SIG-M5 (cell line): ENCODE measurements around the gene POLD4.
A peak's percentile ranks its signal among the peaks of the same experiment; 100 is the strongest.
"Not testable (repeated sequence)": the region's sequence is repeated elsewhere in the genome, so short reads cannot be mapped to it uniquely, and the experiment has no call there.

Experiments used
- DNase-seq: peaks from one replicate; lab custom pipeline; 2025; lab: John Stamatoyannopoulos, UW

The POLD4 gene

GRCh38 chr11:67353317-67354074 is at the start of gene POLD4:
Gene POLD4 (minus strand): TSS chr11:67353546. CDS start chr11:67353399, 147 bp downstream.
- peak; percentile 70 for DNase-seq

- DNase-seq: not testable (repeated sequence)
Measured at GRCh38 chr11:67403085-67403484, 49.7 kb upstream of the POLD4 start.

DNA sequence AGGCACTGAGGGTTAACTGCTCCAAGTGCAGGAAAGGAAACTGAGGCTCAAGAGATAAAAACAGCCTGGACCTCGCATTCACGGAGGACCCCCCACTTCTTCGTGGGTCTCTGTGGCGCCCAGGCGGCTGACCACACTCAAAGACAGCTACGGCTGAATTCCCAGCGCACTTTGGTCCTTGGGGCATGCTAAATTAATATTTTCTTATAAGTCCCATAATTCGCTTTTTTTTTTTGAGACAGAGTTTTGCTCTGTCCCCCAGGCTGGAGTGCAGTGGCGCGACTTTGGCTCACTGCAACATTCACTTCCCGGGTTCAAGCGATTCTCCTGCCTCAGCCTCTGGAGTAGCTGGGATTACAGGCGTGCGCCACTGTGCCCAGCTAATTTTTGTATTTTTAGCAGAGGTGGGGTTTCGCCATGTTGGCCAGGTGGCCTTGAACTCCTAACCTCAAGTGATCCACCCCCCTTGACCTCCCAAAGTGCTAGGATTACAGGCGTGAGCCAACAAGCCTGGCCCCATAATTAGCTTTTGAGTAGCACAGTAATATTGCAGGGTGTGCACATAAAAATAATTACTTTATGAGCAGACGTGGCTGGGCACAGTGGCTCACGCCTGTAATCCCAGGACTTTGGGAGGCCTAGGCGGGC is 49.0 kb upstream of the POLD4 start:
- DNase-seq: not testable (repeated sequence)

DNA sequence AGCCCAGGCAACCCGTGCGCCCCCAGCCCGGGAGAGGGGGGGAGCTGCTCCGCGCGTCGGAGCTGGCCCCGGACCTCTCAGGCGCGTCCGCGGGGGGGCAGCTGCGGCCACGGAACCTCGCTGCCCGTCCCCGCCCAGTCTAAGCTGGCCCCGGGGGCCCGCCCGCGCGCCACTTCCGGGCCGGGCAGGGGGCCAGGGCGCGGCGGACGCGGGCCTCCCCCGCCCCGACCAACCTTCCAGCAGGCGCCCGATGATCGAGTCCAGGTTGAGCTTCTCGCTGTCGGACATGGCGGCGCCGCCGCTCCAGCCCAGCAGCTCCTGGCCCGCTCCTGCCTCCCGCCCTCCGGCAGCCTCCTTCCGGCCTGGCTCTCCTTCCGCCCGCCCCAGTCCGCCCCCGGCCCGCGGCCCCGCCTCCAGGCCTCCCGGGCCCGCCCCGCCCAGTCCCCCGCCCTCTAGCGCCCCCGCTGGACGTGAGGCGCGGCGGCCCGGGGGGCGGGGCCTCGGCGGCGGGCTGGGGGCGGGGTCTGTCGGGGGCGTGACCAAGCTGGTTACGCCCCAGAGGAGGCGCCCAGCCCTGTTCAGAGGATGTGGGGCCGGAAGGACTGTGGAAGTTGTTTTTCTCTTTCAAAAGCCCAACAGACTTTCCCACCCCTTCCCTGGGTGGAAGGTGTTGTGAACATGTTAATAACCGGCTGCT is 48.3 kb upstream of the POLD4 start, which contains the start of gene PPP1CA:
Gene PPP1CA, minus strand, starts transcription at position 364 of the 697 bp plus-strand sequence. Its CDS starts 76 bp downstream, at position 288.
- peak; percentile 37 for DNase-seq

DNA sequence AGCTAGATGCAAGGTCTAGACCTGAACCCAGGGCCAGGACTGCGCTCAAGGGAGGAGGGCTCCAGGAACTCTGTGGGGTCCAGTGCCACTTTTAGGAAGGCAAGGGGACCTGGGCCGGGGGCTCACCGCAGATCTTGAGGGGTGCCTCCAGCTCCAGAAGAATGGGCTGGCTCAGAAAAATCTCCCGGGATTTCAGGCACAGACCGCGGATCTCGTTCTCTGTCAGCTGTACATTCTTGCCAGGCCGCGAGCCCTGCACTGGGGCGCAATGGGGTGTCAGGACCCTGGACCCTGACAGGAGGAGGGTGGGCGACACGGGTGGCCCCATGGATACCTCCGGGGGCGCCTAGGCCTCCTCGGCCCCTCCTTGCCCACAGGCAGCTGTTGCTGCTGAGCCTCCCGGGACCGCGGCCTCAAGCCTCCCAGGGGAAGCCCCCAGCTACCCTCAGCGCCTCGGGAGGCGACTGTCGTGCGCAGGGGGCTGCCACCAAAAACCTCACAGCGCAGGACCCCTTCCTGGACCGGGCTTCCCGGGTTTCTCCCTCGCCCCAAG is 47.7 kb upstream of the POLD4 start:
- DNase-seq: no peak

- no peak for DNase-seq
Measured at GRCh38 chr11:67400251-67400941, 47.0 kb upstream of the POLD4 start.

GRCh38 chr11:67398661-67399563 is 45.6 kb upstream of the POLD4 start:
- DNase-seq: no peak

GRCh38 chr11:67397986-67398660 is 44.8 kb upstream of the POLD4 start:
- no peak for DNase-seq

DNA sequence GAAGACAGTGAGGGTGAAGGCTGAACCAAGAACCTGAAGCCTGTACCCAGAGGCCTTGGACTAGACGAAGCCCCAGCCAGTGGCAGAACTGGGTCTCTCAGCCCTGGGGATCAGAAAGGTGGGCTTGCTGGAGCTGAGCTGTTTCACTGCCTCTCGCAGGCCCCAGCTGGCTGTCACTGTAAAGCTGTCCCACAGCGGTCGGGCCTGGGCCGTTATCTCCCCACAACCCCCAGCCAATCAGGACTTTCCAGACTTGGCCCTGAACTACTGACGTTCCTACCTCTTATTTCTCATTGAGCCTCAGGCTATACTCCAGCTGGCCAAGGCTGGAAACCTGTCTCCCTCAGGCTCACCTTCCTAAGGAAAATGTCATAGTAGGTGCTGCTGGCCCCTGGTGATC is 44.2 kb upstream of the POLD4 start:
- DNase-seq: no peak

- DNase-seq: no peak
Measured at GRCh38 chr11:67396587-67397389, 43.4 kb upstream of the POLD4 start.

GRCh38 chr11:67396259-67396581 is 42.9 kb upstream of the POLD4 start:
- DNase-seq: no peak

DNA sequence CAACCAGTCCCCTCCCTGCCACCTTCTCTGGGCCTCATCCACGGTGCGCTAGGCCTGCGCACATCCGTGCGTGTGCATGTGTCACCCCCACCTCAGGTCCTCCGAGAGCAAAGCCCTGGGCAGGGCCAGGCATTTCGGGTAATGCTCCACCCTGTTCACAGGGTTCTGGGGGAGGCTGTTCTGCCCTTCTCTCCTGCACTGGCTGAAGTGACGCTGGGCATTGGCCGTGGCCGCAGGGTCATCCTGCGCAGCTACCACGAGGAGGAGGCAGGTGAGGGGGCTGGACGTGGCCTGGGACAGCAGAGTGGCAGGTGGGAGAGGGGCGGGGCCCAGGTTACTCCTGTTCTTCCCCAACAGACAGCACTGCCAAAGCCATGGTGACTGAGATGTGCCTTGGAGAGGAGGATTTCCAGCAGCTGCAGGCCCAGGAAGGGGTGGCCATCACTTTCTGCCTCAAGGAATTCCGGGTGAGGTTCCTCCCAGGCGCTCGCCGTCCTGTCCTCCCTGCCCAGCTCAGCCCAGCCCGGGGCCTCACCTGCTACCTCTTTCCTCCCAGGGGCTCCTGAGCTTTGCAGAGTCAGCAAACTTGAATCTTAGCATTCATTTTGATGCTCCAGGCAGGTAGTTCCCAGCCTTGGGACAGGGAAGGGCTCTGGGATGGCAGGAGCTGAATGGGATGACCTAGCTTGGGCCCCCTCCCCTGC is 42.4 kb upstream of the POLD4 start:
- no peak for DNase-seq

DNA sequence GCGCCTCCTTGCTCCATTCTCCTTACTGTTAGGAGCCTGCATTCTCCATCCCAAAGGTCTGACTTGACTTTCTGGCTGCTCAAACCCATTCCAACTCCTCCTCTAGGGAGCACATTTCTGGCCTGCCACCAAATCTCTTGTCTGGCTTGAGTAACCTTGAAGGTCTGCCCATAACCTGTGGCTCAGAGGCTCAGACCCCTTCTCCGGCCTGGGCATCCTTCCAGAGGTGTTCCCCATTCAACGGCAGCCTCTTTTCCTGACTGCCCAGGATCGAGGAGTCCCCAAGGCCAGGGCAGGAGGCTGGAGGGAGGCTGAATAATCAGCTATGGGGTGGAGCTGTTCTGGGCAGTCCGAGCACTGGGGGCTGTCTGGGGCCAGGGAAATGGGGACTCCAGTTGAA is 40.6 kb upstream of the POLD4 start:
- DNase-seq: no peak

DNA sequence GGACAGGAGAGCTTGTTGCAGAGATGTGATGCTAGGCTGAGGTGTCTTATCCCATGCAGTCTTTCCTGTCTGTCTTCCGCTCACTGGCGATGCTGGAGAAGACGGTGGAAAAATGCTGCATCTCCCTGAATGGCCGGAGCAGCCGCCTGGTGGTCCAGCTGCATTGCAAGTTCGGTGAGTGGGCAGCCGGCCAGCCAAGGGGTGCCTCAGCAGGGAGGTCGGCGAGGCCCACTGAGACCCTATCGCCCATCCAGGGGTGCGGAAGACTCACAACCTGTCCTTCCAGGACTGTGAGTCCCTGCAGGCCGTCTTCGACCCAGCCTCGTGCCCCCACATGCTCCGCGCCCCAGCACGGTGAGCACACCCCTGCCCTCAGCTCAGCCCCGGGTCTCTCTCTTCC is 40.1 kb upstream of the POLD4 start:
- no peak for DNase-seq

DNA sequence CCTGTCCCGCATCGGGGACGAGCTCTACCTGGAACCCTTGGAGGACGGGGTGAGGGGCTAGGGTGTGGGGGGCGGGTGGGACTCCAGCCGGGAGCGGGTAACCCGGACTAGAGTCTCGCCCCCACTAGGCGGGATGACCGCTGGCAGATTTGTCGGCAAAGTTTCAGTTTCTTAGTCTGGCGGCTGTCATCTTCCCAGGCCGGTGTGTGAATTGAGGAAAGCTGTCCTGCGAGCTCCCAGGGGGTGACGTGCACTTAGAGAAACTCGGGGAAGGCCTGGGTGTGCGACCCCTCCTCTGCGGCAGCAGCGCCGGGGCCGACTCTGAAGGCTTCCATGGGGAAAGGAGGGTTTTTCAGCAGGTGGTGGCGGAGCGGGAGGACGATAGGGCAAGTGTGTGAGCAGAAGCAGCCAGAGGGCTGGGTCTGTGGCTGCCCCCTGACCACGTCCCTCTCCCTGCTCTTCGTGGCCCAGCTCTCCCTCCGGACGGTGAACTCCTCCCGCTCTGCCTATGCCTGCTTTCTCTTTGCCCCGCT is 38.9 kb upstream of the POLD4 start:
- DNase-seq: no peak

- peak; percentile 44 for DNase-seq
Measured at GRCh38 chr11:67391304-67392182, 38.2 kb upstream of the POLD4 start, which contains the start of gene RAD9A. Gene RAD9A (plus strand): TSS chr11:67391986. CDS start chr11:67392045, 59 bp downstream.

GRCh38 chr11:67390947-67391303 is 37.6 kb upstream of the POLD4 start:
- no peak for DNase-seq

- DNase-seq: no peak
Measured at GRCh38 chr11:67389477-67389876, 36.1 kb upstream of the POLD4 start.
